Uterus (tissue), 2 donors: ENCODE data around the gene KLK8.

Experiments
- CTCF ChIP-seq, 4 experiments: fragments of 200-600 bp in 2 of 4; fragments of 450-650 bp in 2 of 4; sonication (generic) in 2 of 4; IDR thresholded peaks; one replicate each; pipeline ENCODE4 v1.5.1; 2016 to 2019; ENCODE audit warnings: antibody characterized with exemption in 4 of 4, mild to moderate bottlenecking in 2 of 4, moderate library complexity in 1 of 4
- POLR2A ChIP-seq, 2 donors: fragments of 450-650 bp; IDR thresholded peaks; one replicate each; pipeline ENCODE4 v1.6.1; 2016; ENCODE audit warnings: antibody characterized with exemption in 2 of 2, mild to moderate bottlenecking in 1 of 2, moderate library complexity in 1 of 2

GRCh38 chr19:51027126-51027806 is 25.9 kb upstream of the KLK8 start:
- TF ChIP-seq CTCF (IDR thresholded peaks at IDR 0.05) = no peak
- no peak for TF ChIP-seq POLR2A (IDR thresholded peaks at IDR 0.05)
